ENCODE measurements around the gene PSMD14.
"Not testable (repeated sequence)": the region's sequence is repeated elsewhere in the genome, so short reads cannot be mapped to it uniquely, and the experiment has no call there.

The PSMD14 gene

GRCh38 chr2:161308178-161308955, at the start of gene PSMD14:
PSMD14 (plus strand) TSS chr2:161308425; CDS start chr2:161318826, 10,401 bp downstream.
- DNase-seq (ENCODE audit: low read depth in 3 of 3): peak; percentile 83 to 89 (median 86)

GRCh38 chr2:161265874-161266273, 42.4 kb upstream of the PSMD14 start:
- DNase-seq (ENCODE audit: low read depth in 3 of 3): no peak

- no peak for DNase-seq (ENCODE audit: low read depth in 3 of 3)
These were observed 39.1 kb upstream of the PSMD14 start for GRCh38 chr2:161269111-161269510.

DNA sequence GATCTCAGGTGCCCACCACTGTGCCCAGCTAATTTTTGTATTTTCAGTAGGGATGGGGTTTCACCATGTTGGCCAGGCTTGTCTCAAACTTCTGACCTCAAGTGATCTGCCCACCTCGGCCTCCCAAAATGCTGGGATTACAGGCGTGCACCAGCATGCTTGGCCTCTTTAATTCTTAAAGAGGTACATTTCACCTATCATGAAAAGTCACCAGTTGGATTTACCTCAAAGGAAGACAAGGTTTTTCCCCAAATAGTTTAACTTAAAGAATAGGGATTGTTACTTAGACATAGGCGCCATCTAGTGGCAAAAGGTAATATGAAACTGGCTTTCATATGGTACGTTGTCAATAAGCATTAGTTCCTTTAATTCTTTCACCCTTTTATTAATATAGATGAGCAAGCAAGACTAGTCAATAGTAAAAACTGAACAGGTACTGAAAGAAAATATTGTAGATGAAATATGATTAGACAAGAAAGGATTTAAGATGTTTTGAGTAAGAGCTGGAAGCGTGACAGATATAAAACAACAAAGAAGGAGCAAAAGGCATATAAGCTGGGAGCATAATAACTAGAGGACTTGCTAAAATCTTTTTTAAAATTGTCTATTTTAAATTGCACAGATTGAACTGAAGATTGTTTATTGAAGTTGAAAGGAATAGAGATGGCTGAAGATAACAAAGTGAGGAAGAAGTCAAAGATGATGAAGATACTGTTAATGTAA, 35.0 kb upstream of the PSMD14 start:
- DNase-seq (ENCODE audit: low read depth in 3 of 3): peak in 1 of 3 donors; percentile 33

- DNase-seq (ENCODE audit: low read depth in 3 of 3): not testable (repeated sequence)
These were observed 29.5 kb upstream of the PSMD14 start for GRCh38 chr2:161278564-161279229.

DNA sequence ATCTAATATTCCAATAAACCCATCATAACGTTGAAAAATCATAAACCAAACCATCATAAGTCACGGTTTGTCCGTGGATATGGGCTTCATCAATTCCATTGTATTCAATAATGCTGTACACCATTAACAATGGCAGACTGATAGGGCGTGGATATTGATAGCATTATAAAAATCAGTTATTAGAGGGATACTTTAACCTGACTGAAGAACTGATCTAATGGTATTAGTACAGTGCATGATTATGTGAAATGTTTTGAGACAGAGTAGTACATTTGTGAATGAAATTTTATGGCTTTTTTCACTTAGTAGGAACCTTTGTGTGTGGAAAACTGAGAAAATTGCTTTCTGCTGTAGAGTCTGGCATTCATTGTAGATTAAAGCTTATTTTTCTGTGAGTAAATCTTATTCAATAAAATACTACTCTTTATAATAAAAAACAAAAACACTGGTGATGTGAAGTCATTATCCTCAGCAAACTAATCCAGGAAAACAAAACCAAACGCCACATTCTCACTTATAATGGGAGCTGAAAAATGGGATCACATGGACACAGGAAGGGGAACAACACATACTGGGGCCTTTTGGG, 28.9 kb upstream of the PSMD14 start:
- not testable (repeated sequence) for DNase-seq (ENCODE audit: low read depth in 3 of 3)

DNA sequence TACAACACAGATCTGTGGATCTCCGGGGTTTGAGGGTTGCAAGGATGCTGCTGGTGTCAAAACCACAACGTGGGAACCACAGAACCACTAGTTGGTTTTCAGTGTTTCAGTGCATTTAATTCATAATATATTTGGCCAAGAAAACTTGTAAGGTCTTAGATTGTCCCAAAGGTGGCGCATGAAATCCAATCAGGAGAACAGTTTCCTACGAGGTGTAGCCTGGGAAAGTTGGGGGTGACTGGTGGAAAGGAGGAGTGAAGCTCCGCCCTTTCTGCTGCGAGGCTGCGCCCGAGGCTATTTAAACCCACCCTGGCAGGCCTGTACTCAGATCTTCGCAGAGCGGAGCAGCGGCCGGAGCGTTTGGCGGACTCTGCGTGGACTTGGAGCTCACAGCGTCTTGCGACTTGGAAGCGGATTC, 27.3 kb upstream of the PSMD14 start:
- DNase-seq (ENCODE audit: low read depth in 3 of 3): peak in 1 of 3 donors; percentile 21

DNA sequence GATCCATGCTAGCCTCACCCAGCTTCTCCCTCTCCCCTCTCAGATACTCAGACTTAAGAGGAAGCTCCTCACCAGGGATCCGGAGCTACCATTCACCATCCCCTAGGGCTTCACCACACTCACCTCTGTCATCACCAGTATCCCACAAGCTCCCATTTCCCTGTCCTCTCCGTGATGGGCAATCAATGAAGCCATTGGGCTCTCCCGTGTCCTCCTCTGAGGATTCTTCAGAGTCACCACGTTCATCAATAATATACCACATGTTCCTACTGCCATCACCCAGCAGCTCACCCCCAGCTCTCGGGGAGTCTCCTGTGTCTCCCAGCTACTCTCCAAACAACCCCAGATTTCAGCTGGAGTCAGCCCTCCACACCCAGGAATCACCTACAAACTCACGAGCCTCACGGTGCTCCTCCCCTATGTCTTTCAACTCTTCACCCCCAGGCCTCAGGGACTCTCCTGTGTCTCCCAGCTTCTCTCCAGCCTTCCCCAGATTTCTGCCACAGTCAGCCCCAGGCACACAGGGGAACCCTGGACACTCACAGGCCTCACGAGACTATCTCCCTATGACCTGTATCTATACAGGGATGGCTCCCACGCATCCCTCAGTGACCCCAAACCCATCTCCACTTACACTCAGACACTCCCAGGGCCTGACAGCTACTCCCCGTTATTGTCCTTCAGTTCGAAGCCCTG, 26.5 kb upstream of the PSMD14 start:
- not testable (repeated sequence) for DNase-seq (ENCODE audit: low read depth in 3 of 3)

DNA sequence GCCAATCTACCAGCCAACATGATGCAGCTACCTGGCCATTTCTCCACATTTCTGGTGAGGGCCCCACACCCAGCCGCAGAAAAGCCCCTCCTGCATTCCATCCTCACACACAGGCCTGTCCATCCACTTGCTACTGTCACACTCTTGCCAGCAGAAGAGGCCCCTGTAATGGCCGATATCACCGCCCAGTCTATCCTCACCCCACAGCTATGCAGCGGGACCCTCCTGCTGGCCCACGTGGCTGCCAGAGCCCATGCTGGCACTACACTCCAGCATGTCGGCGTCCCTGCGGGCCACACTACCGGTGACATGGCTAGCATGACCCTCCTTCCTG, 25.9 kb upstream of the PSMD14 start:
- not testable (repeated sequence) for DNase-seq (ENCODE audit: low read depth in 3 of 3)

GRCh38 chr2:161283926-161284325, 24.3 kb upstream of the PSMD14 start:
- DNase-seq (ENCODE audit: low read depth in 3 of 3): no peak

- no peak for DNase-seq (ENCODE audit: low read depth in 3 of 3)
These were observed 4.6 kb upstream of the PSMD14 start for GRCh38 chr2:161303535-161304050.

DNA sequence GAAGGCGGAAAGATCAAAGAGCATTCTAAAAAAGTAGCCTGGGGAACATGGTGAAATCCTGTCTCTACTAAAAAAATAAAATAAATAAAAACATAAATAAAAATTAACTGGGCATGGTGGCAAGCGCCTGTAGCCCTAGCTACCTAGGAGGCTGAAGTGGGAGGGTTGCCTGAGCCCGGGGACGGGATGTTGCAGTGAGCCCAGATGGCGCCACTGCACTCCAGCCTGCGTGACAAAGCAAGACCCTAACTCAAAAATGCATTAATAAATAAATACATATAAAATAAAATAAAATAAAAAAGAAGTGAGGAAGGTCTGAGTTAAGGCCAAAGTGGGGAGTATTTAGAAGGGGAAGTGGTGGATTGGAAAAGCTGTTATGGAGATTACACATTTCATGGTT, 1.3 kb upstream of the PSMD14 start:
- no peak for DNase-seq (ENCODE audit: low read depth in 3 of 3)

DNA sequence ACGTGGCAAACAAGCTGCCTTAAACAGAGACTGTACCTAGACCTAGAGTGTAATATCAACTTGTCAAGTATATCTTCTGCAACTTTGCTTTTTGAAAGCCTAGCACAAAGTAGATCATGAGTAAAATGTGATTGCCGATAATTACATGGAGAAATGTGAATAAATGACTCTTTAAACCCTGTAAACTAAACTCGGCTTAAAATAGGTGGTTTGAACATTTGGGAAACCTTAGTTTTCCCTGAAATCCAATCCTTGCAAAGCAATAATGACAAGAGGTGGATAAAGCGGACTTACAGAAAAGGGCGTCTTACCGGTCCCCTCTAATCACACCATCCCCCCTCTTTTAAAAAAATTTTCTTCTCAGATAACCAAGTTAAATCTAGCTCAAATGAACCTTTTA, 549 bp upstream of the PSMD14 start:
- no peak for DNase-seq (ENCODE audit: low read depth in 3 of 3)

GRCh38 chr2:161312996-161313395, 4.8 kb downstream of the PSMD14 start:
- DNase-seq (ENCODE audit: low read depth in 3 of 3): no peak

- no peak for DNase-seq (ENCODE audit: low read depth in 3 of 3)
These were observed 7.2 kb downstream of the PSMD14 start for GRCh38 chr2:161315380-161315779.

GRCh38 chr2:161316701-161317100, 8.5 kb downstream of the PSMD14 start:
- no peak for DNase-seq (ENCODE audit: low read depth in 3 of 3)

GRCh38 chr2:161321944-161322648, 13.9 kb downstream of the PSMD14 start:
- no peak for DNase-seq (ENCODE audit: low read depth in 3 of 3)

- DNase-seq (ENCODE audit: low read depth in 3 of 3): no peak
These were observed 16.7 kb downstream of the PSMD14 start for GRCh38 chr2:161324876-161325275.

- no peak for DNase-seq (ENCODE audit: low read depth in 3 of 3)
These were observed 19.4 kb downstream of the PSMD14 start for GRCh38 chr2:161327582-161327981.

GRCh38 chr2:161332371-161332967, 24.2 kb downstream of the PSMD14 start:
- no peak for DNase-seq (ENCODE audit: low read depth in 3 of 3)

Measured in stimulated activated CD4-positive, alpha-beta T cell treated with anti-CD3 and anti-CD28 coated beads, TNF-alpha, amount 100 ng/mL, for 48 hours (primary cell).